Activated CD4-positive, alpha-beta memory T cell treated with anti-CD3 and anti-CD28 coated beads, Interleukin-2, amount 10 ng/mL, durations not matched to agents 7 days and 5 days (primary cell): ENCODE results near the gene MICAL1. TPM values are rescaled to one million over a fixed set of nuclear protein-coding genes. Genes with fewer than 3 reads are reported as not detected.

Experiments used
- CTCF ChIA-PET: fragments of 350-600 bp; sonication (Branson Sonifier 250); formaldehyde crosslinking; loops from one replicate; lab custom pipeline; 2021; ENCODE audit warnings: antibody characterized with exemption, inconsistent platforms; lab: Charles Lee
- POLR2A ChIA-PET: fragments of 350-600 bp; sonication (Branson Sonifier 250); formaldehyde crosslinking; loops from one replicate; lab custom pipeline; 2021; ENCODE audit warnings: antibody characterized with exemption; lab: Charles Lee
- DNase-seq: peaks from one replicate; pipeline ENCODE4 v3.0.0-alpha.2; 2020
- H3K27ac Mint-ChIP-seq: one replicate; pipeline ENCODE4 v1.8.0; 2021; ENCODE audit warnings: mild to moderate bottlenecking, mixed read lengths
- H3K27me3 Mint-ChIP-seq: one replicate; pipeline ENCODE4 v1.8.0; 2021; ENCODE audit warnings: mixed read lengths
- H3K36me3 Mint-ChIP-seq: one replicate; pipeline ENCODE4 v1.8.0; 2021; ENCODE audit warnings: low read depth, mixed read lengths
- H3K4me1 Mint-ChIP-seq: one replicate; pipeline ENCODE4 v1.8.0; 2021; ENCODE audit warnings: mixed read lengths
- H3K4me3 Mint-ChIP-seq: one replicate; pipeline ENCODE4 v1.8.0; 2021; ENCODE audit warnings: mild to moderate bottlenecking, mixed read lengths
- H3K9me3 Mint-ChIP-seq: one replicate; pipeline ENCODE4 v1.8.0; 2021; ENCODE audit warnings: mixed read lengths
- total RNA-seq, 2 experiments: library from RNA; stranded (reverse); gene quantifications; one replicate each; pipeline ENCODE4 v1.2.3, GENCODE V29; 2021

MICAL1 gene
- total RNA-seq, 2 experiments from 2014 or later: 125 to 128 TPM

DNA sequence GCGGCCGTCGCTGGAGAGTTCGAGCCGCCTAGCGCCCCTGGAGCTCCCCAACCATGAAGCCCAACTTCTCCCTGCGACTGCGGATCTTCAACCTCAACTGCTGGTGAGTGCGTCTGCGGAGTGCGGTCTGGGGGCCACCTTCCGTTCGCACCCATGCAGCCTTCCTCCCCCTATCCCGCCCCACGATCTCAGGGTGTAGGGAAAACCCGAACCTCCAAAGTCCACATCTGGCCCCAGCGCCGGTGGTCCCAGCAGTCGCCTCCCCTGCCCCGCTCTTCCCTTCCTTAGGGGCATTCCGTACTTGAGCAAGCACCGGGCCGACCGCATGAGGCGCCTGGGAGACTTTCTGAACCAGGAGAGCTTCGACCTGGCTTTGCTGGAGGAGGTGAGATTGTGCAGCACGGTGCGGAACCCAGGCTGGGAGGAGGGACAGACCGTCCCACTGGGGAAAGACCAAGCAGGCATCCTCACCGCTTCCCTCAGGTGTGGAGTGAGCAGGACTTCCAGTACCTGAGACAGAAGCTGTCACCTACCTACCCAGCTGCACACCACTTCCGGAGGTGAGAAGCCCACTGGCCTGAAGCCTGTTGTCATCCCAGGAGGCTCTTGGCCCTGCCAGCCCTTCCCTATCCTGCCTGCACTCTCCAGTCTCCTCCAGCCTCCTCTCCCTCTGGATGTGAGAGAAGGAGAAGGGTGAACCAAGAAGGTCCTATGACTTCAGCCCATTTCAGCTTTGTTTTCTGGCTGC, 14.3 kb downstream of the MICAL1 start:
- H3K4me3 Mint-ChIP-seq: peak overlapping the region; percentile 90
- peaks cover 38% of the 10 kb centered on the region for H3K4me1 Mint-ChIP-seq
- CTCF ChIA-PET: interaction anchor here (1.2 to 6.5 kb wide), 7 partner anchors 13 to 253 kb away, joined by 3 to 36 read pairs (median 5); partner anchors contain the start of genes CD164, MICAL1 and ZBTB24
- peaks cover 4% of the 10 kb centered on the region for H3K27me3 Mint-ChIP-seq
- peaks cover 39% of the 10 kb centered on the region for H3K36me3 Mint-ChIP-seq
- peak; percentile 43 for DNase-seq
- no peaks in the 10 kb centered on the region for H3K9me3 Mint-ChIP-seq
- peak overlapping the region; percentile 75 for H3K27ac Mint-ChIP-seq
- POLR2A ChIA-PET: interaction anchor here (0.7 to 11.5 kb wide), 12 partner anchors 14 to 347 kb away, joined by 3 to 243 read pairs (median 9); partner anchors contain the start of genes CD164, CEP57L1, MICAL1 and SESN1

DNA sequence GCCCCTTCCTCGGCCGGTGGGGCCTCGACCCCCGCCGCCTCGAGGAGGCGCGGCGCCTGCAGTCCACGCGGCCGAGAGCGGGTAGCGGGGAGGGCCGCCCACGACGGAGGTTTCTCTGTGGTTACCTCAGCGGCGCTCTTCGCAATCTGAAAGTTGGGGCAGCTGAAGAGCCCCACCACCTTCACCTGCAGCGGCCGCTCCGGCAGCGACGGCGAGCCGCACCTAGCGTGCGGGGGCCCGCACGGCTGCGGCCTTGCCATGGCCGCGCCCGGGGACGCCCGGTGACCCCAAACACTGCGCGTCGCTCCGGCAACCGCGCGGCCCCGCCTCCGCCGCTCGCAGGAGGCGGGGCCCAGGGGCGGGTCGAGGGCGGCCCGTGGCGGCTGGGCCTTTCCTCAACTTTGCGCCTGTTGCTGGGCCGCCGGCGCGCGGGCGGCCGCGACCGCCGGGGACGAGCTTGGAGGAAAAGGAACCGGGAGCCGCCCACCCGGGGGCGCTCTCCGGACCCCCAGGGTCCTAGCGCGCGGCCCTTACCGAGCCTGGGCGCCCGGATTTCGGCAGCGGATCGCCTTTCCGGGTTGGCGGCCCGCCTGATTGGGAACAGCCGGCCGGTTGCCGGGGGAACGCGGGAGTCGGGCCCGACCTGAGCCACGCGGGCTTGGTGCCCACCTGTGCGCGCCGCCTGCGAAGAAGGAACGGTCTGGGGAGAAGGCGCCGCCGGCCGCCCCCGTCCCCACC, 15.1 kb downstream of the MICAL1 start, which contains the start of the genes PPIL6 and SMPD2:
Gene PPIL6 (minus strand): TSS at position 298 of the 738 bp plus-strand sequence. CDS start 38 bp downstream, at position 260.
Gene SMPD2 (plus strand): TSS at position 394 of the 738 bp plus-strand sequence. CDS start 398 bp downstream, outside the sequence.
- H3K4me3 Mint-ChIP-seq: peak within 1 kb of the TSS; percentile 90
- ChIA-PET CTCF (interaction anchor here (1.2 to 6.5 kb wide), 7 partner anchors 14 to 253 kb away, joined by 3 to 36 read pairs (median 5); partner anchors contain the start of genes CD164, MICAL1 and ZBTB24), POLR2A (interaction anchor here (0.7 to 11.5 kb wide), 11 partner anchors 14 to 346 kb away, joined by 3 to 243 read pairs (median 12); partner anchors contain the start of genes CD164, CEP57L1, MICAL1 and SESN1)
- DNase-seq: peak; percentile 81
- peaks cover 4% of the 10 kb centered on the region for H3K27me3 Mint-ChIP-seq
- peaks cover 33% of the 10 kb centered on the region for H3K36me3 Mint-ChIP-seq
- peaks cover 32% of the 10 kb centered on the region for H3K4me1 Mint-ChIP-seq
- H3K9me3 Mint-ChIP-seq: no peaks in the 10 kb centered on the region
- H3K27ac Mint-ChIP-seq: peak within 1 kb of the TSS; percentile 75

DNA sequence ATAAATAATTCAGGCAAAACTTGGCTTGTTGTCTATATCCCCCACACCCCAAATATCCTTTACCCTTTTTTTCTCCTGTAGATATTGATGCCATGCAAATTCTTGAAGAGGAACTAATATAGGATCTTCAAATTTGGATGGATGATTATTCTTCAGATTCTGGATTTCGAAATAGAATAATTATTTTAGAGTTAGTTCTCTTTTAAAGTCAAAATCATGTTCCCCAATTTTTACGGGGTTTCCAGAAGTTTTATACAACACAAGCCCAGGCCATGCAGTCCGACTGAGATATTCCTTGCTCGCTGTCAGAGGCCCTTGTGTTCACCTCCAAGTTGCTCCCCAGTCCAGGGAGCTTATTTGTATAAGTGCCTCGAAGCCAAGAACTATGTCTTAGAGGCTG, 19.5 kb downstream of the MICAL1 start:
- ChIA-PET POLR2A (interaction anchor here (2.2 kb wide), 1 partner anchor 53 kb away, joined by 7 read pairs; the partner anchor contains the start of gene CD164), CTCF (no interaction called here)
- no peak for DNase-seq
- Mint-ChIP-seq H3K36me3 (no peaks in the 10 kb centered on the region), H3K4me1 (peaks cover 6% of the 10 kb centered on the region), H3K27me3 (peaks cover 8% of the 10 kb centered on the region), H3K9me3 (no peaks in the 10 kb centered on the region), H3K27ac (no peak overlapping the region), H3K4me3 (no peak overlapping the region)

DNA sequence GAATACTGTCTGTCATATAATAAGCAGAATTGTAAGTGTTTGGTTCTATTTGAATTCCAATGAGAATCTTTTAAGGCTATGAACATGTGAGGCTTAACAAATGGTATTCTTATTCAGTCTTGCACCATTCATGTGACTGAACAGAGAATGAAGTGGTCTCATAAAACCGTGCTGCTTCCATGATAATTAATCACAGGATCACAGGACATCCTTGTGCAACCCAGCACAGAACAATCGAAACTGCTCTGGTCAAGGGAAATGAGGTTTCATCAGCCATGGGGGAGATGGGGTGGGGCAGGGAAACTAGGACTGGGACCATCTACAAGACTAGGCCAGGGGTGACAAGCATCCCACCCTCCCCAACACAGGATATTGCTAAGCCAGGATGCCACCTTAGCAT, 21.1 kb downstream of the MICAL1 start:
- Mint-ChIP-seq H3K27ac (no peak overlapping the region), H3K27me3 (peaks cover 6% of the 10 kb centered on the region), H3K4me3 (no peak overlapping the region), H3K9me3 (no peaks in the 10 kb centered on the region), H3K36me3 (no peaks in the 10 kb centered on the region), H3K4me1 (peaks cover under 1% of the 10 kb centered on the region)
- CTCF ChIA-PET: interaction anchor here (1.0 kb wide), 1 partner anchor 28 kb away, joined by 3 read pairs; no protein-coding TSS in a partner anchor
- POLR2A ChIA-PET: interaction anchor here (1.2 kb wide), 1 partner anchor 51 kb away, joined by 3 read pairs; no protein-coding TSS in a partner anchor
- DNase-seq: no peak

DNA sequence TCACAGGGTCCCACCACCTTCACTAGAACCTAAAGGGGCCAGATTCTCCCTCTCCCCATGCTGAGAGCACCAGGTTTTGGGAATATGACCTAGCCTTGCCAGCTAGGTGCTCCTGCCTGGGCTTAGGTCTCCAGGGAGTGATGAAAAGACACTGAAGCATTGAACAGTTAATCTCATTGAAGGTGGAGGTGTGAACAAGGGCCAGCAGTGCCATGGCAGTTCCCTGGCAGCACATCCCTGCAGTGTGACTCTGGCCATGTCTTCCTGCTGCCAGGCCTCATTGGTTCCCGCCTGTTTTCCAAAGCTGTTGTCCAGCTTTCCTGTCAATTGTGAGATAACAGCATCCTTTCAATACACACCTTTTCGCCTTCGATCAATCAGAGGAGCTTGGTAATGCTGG, 26.1 kb downstream of the MICAL1 start:
- Mint-ChIP-seq H3K27me3 (peaks cover 9% of the 10 kb centered on the region), H3K36me3 (no peaks in the 10 kb centered on the region), H3K4me3 (no peak overlapping the region), H3K27ac (no peak overlapping the region), H3K4me1 (no peaks in the 10 kb centered on the region), H3K9me3 (no peaks in the 10 kb centered on the region)
- CTCF ChIA-PET: no interaction called here
- POLR2A ChIA-PET: no interaction called here
- no peak for DNase-seq

DNA sequence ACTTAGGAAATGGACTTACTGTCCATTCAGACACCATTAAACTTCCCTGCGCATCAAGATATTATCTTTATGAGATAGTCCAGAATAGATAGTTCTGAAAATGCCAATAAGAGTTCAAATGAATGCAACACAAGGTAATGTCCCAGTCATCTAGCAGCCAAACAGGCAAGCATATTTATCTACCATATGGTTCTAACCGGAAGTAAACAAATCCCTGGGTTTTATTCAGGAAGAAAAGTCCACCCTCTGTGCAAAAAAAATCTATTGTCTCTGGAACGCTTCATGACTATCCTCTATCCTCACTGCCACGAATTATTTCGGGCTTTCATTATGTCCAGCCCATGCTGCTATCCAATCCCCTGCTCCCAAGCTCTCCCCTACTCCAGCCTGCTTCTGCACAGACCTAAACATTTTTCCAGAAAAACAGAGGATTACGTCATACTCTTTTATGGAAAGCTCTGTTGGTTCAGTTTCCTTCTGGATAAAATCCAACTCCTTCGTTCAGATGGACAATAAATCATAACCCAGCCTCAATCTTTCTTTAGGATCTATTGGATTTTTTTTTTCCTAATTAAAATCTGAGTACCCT, 26.6 kb downstream of the MICAL1 start:
- no peaks in the 10 kb centered on the region for H3K4me1 Mint-ChIP-seq
- no peaks in the 10 kb centered on the region for H3K36me3 Mint-ChIP-seq
- H3K4me3 Mint-ChIP-seq: no peak overlapping the region
- H3K27ac Mint-ChIP-seq: no peak overlapping the region
- peaks cover 9% of the 10 kb centered on the region for H3K27me3 Mint-ChIP-seq
- ChIA-PET CTCF (interaction anchor here (0.7 kb wide), 1 partner anchor 80 kb away, joined by 3 read pairs; no protein-coding TSS in a partner anchor), POLR2A (interaction anchor here (0.6 kb wide), 1 partner anchor 56 kb away, joined by 3 read pairs; no protein-coding TSS in a partner anchor)
- no peak for DNase-seq
- H3K9me3 Mint-ChIP-seq: no peaks in the 10 kb centered on the region

DNA sequence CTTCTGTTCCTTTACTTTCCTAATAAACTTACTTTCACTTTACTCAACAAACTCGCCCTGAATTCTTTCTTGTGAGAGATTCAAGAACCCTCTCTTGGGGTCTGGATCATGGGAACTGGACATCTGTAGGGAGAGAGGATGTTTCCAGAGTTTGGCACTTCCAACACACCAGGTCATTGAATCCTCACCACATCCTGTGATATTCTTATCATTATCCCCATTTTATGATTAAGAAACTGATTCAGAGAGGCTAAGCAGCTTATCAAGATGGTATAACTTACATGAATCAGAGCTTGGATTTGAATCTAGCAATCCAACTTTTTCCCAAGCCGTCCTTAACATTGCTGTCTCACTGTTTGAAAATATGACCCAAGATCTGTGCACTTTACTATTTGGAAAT, 30.6 kb downstream of the MICAL1 start:
- Mint-ChIP-seq H3K9me3 (no peaks in the 10 kb centered on the region), H3K36me3 (no peaks in the 10 kb centered on the region), H3K27me3 (peaks cover 3% of the 10 kb centered on the region), H3K4me3 (no peak overlapping the region), H3K27ac (no peak overlapping the region), H3K4me1 (no peaks in the 10 kb centered on the region)
- no peak for DNase-seq
- ChIA-PET CTCF (no interaction called here), POLR2A (no interaction called here)

DNA sequence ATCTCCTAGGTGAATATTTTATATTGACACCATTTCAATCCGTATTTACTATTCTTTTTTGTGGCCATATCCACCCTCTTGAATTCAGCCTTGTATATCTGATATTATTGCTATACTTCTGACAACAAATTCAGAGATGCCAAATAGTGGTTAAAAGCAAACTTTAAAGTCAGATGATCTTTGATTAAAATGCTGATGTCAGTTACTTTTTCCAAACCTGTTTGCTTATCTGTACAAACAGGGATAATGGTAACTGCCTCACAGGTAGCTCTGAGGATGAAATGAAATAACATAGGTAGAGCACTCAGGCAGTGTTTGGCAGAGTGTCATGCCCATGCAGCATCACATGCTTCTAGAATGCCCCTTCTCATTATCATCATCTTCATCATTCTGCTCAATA, 34.4 kb downstream of the MICAL1 start:
- no peaks in the 10 kb centered on the region for H3K36me3 Mint-ChIP-seq
- H3K27me3 Mint-ChIP-seq: peaks cover 2% of the 10 kb centered on the region
- H3K4me3 Mint-ChIP-seq: no peak overlapping the region
- DNase-seq: no peak
- no peak overlapping the region for H3K27ac Mint-ChIP-seq
- CTCF ChIA-PET: interaction anchor here (0.6 kb wide), 1 partner anchor 618 kb away, joined by 3 read pairs; no protein-coding TSS in a partner anchor
- no peaks in the 10 kb centered on the region for H3K4me1 Mint-ChIP-seq
- H3K9me3 Mint-ChIP-seq: no peaks in the 10 kb centered on the region
- POLR2A ChIA-PET: no interaction called here

DNA sequence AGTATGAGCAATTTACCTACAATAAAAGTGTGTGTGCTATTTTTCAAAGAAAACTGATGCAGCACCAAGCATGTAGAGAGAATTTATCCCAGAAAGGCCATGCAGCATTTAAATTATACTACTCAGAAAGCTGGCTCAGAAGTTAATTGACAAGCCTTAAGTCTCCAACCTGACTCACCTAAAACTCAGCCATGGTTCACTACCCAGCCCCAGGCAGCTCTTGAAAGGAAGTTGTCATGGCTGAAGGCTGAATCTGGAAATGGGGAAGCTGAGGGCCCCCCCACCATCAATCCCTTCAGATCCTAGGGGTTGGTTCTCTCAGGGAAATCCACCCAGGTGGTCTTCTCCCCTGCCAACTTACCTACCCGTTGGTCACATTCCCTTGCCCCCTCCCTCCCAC, 34.8 kb downstream of the MICAL1 start:
- H3K27me3 Mint-ChIP-seq: peaks cover 2% of the 10 kb centered on the region
- no peak overlapping the region for H3K4me3 Mint-ChIP-seq
- DNase-seq: no peak
- H3K4me1 Mint-ChIP-seq: no peaks in the 10 kb centered on the region
- CTCF ChIA-PET: interaction anchor here (0.6 kb wide), 1 partner anchor 618 kb away, joined by 3 read pairs; no protein-coding TSS in a partner anchor
- H3K9me3 Mint-ChIP-seq: no peaks in the 10 kb centered on the region
- H3K27ac Mint-ChIP-seq: no peak overlapping the region
- H3K36me3 Mint-ChIP-seq: no peaks in the 10 kb centered on the region
- POLR2A ChIA-PET: no interaction called here

DNA sequence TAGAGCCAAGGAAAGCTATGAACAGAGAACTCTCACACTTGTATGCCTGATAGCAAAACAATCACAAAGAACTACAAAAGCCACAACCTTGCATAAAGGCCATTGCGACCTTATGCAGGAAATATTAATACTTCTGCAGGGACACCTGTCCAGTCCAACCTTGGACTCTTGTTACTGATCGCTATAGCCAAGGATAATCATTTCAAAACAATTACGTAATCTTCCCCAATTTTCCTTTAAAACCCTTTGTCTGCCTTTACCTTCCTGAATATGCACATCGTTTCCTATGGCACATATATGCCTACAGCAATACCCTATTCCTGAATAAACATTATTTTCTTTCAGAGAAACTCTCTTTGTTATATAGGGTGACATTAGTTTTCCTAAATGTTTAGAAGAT, 37.9 kb downstream of the MICAL1 start:
- peaks cover 6% of the 10 kb centered on the region for H3K27me3 Mint-ChIP-seq
- ChIA-PET POLR2A (no interaction called here), CTCF (no interaction called here)
- H3K4me1 Mint-ChIP-seq: no peaks in the 10 kb centered on the region
- H3K36me3 Mint-ChIP-seq: no peaks in the 10 kb centered on the region
- no peaks in the 10 kb centered on the region for H3K9me3 Mint-ChIP-seq
- H3K27ac Mint-ChIP-seq: no peak overlapping the region
- no peak for DNase-seq
- no peak overlapping the region for H3K4me3 Mint-ChIP-seq

DNA sequence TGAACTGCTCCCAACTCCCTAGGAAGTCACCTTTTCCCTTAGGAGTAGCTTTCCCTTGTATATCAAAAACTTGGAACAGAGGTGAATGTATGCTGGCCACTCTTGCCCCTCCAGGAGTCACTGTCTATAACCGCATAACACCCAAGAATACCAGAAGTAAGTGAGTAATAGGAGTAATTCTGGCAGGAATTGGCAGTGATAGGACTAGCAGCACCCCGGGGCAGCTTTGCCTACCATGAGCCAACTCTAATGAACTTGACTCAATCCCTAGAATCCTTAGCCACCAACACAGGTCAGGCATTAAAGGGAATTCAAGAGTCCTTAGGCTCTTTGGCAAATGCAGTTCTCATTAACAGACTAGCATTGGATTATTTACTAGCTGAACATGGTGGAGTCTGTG, 44.5 kb downstream of the MICAL1 start:
- H3K27ac Mint-ChIP-seq: no peak overlapping the region
- no peaks in the 10 kb centered on the region for H3K36me3 Mint-ChIP-seq
- no peak for DNase-seq
- H3K9me3 Mint-ChIP-seq: no peaks in the 10 kb centered on the region
- CTCF ChIA-PET: no interaction called here
- no peaks in the 10 kb centered on the region for H3K4me1 Mint-ChIP-seq
- POLR2A ChIA-PET: no interaction called here
- H3K4me3 Mint-ChIP-seq: no peak overlapping the region
- H3K27me3 Mint-ChIP-seq: peaks cover 19% of the 10 kb centered on the region

DNA sequence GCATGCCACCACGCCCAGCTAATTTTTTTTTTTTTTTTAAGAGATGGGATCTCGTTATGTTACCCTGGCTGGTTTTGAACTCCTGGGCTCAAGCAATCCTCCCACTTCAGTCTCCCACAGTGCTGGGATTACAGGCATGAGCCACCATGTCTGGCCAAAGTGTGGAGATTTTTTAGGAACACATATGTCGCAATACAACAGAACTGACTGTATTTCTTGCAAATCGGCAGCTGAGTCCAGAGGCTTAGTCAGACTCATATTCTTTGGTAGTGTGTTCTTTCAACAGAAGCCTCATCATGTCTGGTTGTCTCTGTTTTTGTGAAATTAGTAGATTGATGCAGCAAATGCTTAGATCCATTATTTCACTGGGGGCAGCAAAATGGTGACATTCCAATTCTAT, 49.4 kb downstream of the MICAL1 start:
- Mint-ChIP-seq H3K9me3 (no peaks in the 10 kb centered on the region), H3K36me3 (no peaks in the 10 kb centered on the region), H3K27me3 (peaks cover 8% of the 10 kb centered on the region), H3K4me3 (no peak overlapping the region), H3K27ac (no peak overlapping the region), H3K4me1 (no peaks in the 10 kb centered on the region)
- ChIA-PET POLR2A (no interaction called here), CTCF (no interaction called here)
- no peak for DNase-seq
